T-cell (primary cell): ENCODE data around the gene CROT. TPM values are rescaled to one million over a fixed set of nuclear protein-coding genes. Genes with fewer than 3 reads are reported as not detected.

ENCODE experiments used
- ATAC-seq, 4 experiments: fragments of 200-7000 bp in 3 of 4; fragments of 150-1000 bp in 1 of 4; cut with Tn5 transposase; replicated peaks in 1 of 4; 1 replicate in 3 of 4; 2 replicates in 1 of 4; pipeline ENCODE4 v1.10.0; 2021; ENCODE audit warnings: moderate library complexity in 3 of 4, mild to moderate bottlenecking in 2 of 4, moderate number of reproducible peaks in 1 of 4
- CTCF ChIA-PET, 2 donors: fragments of 300-600 bp; sonication (Branson Sonifier 250); formaldehyde crosslinking; loops; one replicate each; lab custom pipeline; 2022; ENCODE audit warnings: antibody characterized with exemption in 2 of 2; lab: Charles Lee
- POLR2A ChIA-PET, 2 donors: fragments of 300-600 bp; sonication (Branson Sonifier 250); formaldehyde crosslinking; loops; one replicate each; lab custom pipeline; 2022; ENCODE audit warnings: antibody characterized with exemption in 2 of 2; lab: Charles Lee
- DNase-seq, 35 experiments: peaks; one replicate each; pipeline versions ENCODE4 v3.0.0 to v3.0.0-alpha.2; 2013 to 2023
- H3K27ac ChIP-seq: one replicate; pipeline ENCODE4 v1.5.1; 2013; ENCODE audit warnings: low read length
- H3K27me3 ChIP-seq, 2 experiments: replicated peaks in 1 of 2; 1 replicate in 1 of 2; 2 replicates in 1 of 2; pipeline versions ENCODE4 v1.6.1 to v1.7.0; 2013; ENCODE audit warnings: low read length in 1 of 2, mixed read lengths in 1 of 2; ENCODE audit not compliant: control insufficient read depth in 2 of 2, insufficient read depth in 2 of 2; ENCODE audit errors: extremely low read depth in 1 of 2
- H3K36me3 ChIP-seq, 2 donors: 1 replicate in 1 of 2; 2 replicates in 1 of 2; pipeline versions ENCODE4 v1.6.1 to v1.7.0; 2013; ENCODE audit warnings: low read length in 1 of 2; ENCODE audit not compliant: control insufficient read depth in 2 of 2, insufficient read depth in 1 of 2; ENCODE audit errors: extremely low read depth in 1 of 2
- H3K4me1 ChIP-seq, 2 experiments: 1 replicate in 1 of 2; 2 replicates in 1 of 2; pipeline versions ENCODE4 v1.6.1 to v1.7.0; 2013; ENCODE audit warnings: low read length in 2 of 2, mixed read lengths in 1 of 2; ENCODE audit not compliant: insufficient read depth in 2 of 2, control insufficient read depth in 1 of 2; ENCODE audit errors: extremely low read depth in 1 of 2
- H3K4me3 ChIP-seq, 2 donors: 1 replicate in 1 of 2; 2 replicates in 1 of 2; pipeline versions ENCODE4 v1.5.1 to v1.7.0; 2013; ENCODE audit warnings: mild to moderate bottlenecking in 2 of 2, low read length in 1 of 2, moderate library complexity in 1 of 2; ENCODE audit not compliant: control insufficient read depth in 1 of 2; ENCODE audit errors: extremely low read depth in 1 of 2
- H3K9me3 ChIP-seq: 2 replicates; pipeline ENCODE4 v1.7.0; 2013
- H3K27ac Mint-ChIP-seq, 2 donors: one replicate each; pipeline ENCODE4 v1.8.0; 2020 to 2021; ENCODE audit warnings: mild to moderate bottlenecking in 2 of 2, mixed read lengths in 2 of 2
- H3K27me3 Mint-ChIP-seq, 2 donors: one replicate each; pipeline ENCODE4 v1.8.0; 2021 to 2022; ENCODE audit warnings: mixed read lengths in 2 of 2
- H3K36me3 Mint-ChIP-seq: one replicate; pipeline ENCODE4 v1.8.0; 2021; ENCODE audit warnings: mixed read lengths
- H3K4me1 Mint-ChIP-seq, 3 donors: one replicate each; pipeline ENCODE4 v1.8.0; 2020 to 2022; ENCODE audit warnings: mixed read lengths in 3 of 3, mild to moderate bottlenecking in 1 of 3
- H3K4me3 Mint-ChIP-seq, 3 donors: one replicate each; pipeline ENCODE4 v1.8.0; 2020 to 2022; ENCODE audit warnings: mild to moderate bottlenecking in 3 of 3, mixed read lengths in 3 of 3, moderate library complexity in 3 of 3
- H3K9me3 Mint-ChIP-seq, 3 donors: one replicate each; pipeline ENCODE4 v1.8.0; 2020 to 2022; ENCODE audit warnings: mixed read lengths in 3 of 3
- whole genome bisulfite sequencing: methylation state at CpG from one replicate; pipeline ENCODE4 v1.1.5; 2013; ENCODE audit warnings: missing lambda C conversion rate; ENCODE audit not compliant: insufficient coverage; 5-methylcytosine and 5-hydroxymethylcytosine counted together
- total RNA-seq, 35 experiments: library from RNA in 6 of 35; stranded (reverse) in 6 of 35; fragments of 120-200 nt in 1 of 35; gene quantifications; one replicate each; pipeline versions ENCODE4 v1.2.1 to v1.2.4 and lab custom pipeline; 2013 to 2026

CROT gene
- total RNA-seq, 5 donors from 2014 or later (not counting 1 experiment from before 2014, with no cell fraction given): 8.5 to 17.2 (median 11.8) TPM

- CTCF ChIA-PET: interaction anchor here (0.6 to 1.3 kb wide), 3 partner anchors 8 to 15 kb away, joined by 3 to 6 read pairs (median 3); no protein-coding TSS in a partner anchor
- no peak overlapping the region for H3K4me3 Mint-ChIP-seq
- WGBS: no CpG with 5 or more reads among the region's 2 CpGs
Observed at GRCh38 chr7:87325576-87326370, 19.7 kb upstream of the CROT start.

GRCh38 chr7:87328281-87328680 is 17.2 kb upstream of the CROT start:
- CTCF ChIA-PET: no interaction called here
- Mint-ChIP-seq H3K4me3 (no peak overlapping the region), H3K4me1 (no peaks in the 10 kb centered on the region), H3K36me3 (peaks cover 70% of the 10 kb centered on the region), H3K27ac (no peak overlapping the region), H3K9me3 (peaks cover 1 to 49% (median 32%) of the 10 kb centered on the region in 3 donors), H3K27me3 (no peaks in the 10 kb centered on the region)
- WGBS: no CpG with 5 or more reads among the region's 3 CpGs
- Histone ChIP-seq H3K36me3 (peaks cover 4 to 17% of the 10 kb centered on the region in 2 donors), H3K9me3 (peaks cover 14% of the 10 kb centered on the region), H3K27ac (no peak overlapping the region), H3K4me1 (no peaks in the 10 kb centered on the region), H3K4me3 (no peak overlapping the region), H3K27me3 (no peaks in the 10 kb centered on the region)
- POLR2A ChIA-PET: no interaction called here
- ATAC-seq (no peak), DNase-seq (peak in 1 of 35 experiments; percentile 21)

More at GRCh38 chr7:87325576-87326370, 19.7 kb upstream of the CROT start:
- Histone ChIP-seq H3K27me3 (no peaks in the 10 kb centered on the region), H3K4me1 (no peaks in the 10 kb centered on the region), H3K9me3 (peaks cover 14% of the 10 kb centered on the region), H3K36me3 (peaks cover 6 to 18% of the 10 kb centered on the region in 2 donors), H3K27ac (no peak overlapping the region), H3K4me3 (no peak overlapping the region)
- Mint-ChIP-seq H3K4me1 (no peaks in the 10 kb centered on the region), H3K27ac (no peak overlapping the region), H3K9me3 (peaks cover 3 to 46% (median 32%) of the 10 kb centered on the region in 3 donors), H3K36me3 (peaks cover 68% of the 10 kb centered on the region), H3K27me3 (no peaks in the 10 kb centered on the region)
- POLR2A ChIA-PET: no interaction called here
- DNase-seq: no peak
- no peak for ATAC-seq

- Mint-ChIP-seq H3K27me3 (no peaks in the 10 kb centered on the region), H3K9me3 (peaks cover 0 to 52% (median 31%) of the 10 kb centered on the region in 3 donors), H3K27ac (no peak overlapping the region), H3K36me3 (peaks cover 78% of the 10 kb centered on the region), H3K4me3 (no peak overlapping the region), H3K4me1 (no peaks in the 10 kb centered on the region)
- ChIA-PET POLR2A (no interaction called here), CTCF (no interaction called here)
- H3K9me3 ChIP-seq: peaks cover 14% of the 10 kb centered on the region
- no peaks in the 10 kb centered on the region for H3K27me3 ChIP-seq
- ATAC-seq (no peak), DNase-seq (no peak)
- no peak overlapping the region for H3K27ac ChIP-seq
- no peaks in the 10 kb centered on the region for H3K4me1 ChIP-seq
- H3K4me3 ChIP-seq: no peak overlapping the region
- no CpG with 5 or more reads among the region's 3 CpGs for WGBS
- H3K36me3 ChIP-seq: peaks cover 3 to 13% of the 10 kb centered on the region in 2 donors
Observed at GRCh38 chr7:87330316-87330715, 15.1 kb upstream of the CROT start.

DNA sequence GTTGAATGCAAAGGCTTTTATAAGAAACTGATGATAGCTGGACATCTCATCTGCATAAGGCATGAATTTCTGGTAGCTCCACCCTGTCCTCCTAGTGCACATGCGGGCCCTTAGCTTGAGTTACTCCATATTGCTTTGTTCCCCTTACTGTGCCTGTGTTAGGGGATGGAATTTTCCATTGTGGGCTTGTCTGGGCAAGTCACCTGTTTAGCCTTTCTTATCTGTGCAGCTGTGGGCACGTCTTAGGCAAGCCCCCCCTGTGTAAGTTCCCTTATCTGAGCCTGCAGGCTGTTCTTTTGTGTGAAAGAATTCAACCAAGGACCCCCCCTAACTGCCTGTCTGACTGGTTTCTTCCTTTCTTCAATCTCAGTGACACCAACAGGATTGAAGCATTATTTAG is 14.5 kb upstream of the CROT start:
- POLR2A ChIA-PET: no interaction called here
- no CpG with 5 or more reads among the region's 2 CpGs for WGBS

DNA sequence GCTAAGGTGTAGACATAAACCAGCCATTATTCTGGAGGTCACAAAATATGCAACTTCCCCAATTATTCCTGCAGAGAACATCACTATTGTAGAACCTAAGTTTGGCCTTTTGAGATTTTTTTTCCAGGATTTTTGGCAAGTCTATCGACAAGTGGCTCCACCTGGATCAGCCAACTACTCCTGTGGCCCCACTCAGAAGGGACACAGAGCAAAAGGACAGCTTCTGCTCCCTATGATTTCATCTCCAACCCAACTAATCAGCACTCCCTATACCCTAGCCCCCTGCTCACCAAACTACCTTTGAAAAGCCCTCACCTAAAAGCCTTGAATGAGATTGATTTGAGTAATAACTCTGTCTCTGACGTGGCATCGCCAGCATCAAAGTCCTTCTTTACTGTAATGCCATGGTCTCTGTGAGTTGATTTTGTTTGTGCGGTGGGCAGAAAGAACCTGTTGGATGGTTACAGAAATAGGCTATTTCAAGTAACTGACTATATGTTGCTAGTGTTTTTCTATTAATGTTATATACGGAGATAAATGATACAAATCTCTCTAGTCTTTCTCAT is 13.7 kb upstream of the CROT start:
- no peak overlapping the region for H3K27ac Mint-ChIP-seq
- POLR2A ChIA-PET: no interaction called here
- no peak overlapping the region for H3K27ac ChIP-seq
- no peak for ATAC-seq
- H3K4me3 ChIP-seq: no peak overlapping the region
- peaks cover 0 to 45% (median 29%) of the 10 kb centered on the region in 3 donors for H3K9me3 Mint-ChIP-seq
- H3K4me3 Mint-ChIP-seq: no peak overlapping the region
- DNase-seq: no peak
- peaks cover 10% of the 10 kb centered on the region for H3K9me3 ChIP-seq
- H3K36me3 ChIP-seq: peaks cover 10 to 13% of the 10 kb centered on the region in 2 donors
- WGBS: 100% methylated on average over 2 of the region's 5 CpGs
- H3K27me3 ChIP-seq: no peaks in the 10 kb centered on the region
- no peaks in the 10 kb centered on the region for H3K4me1 ChIP-seq
- no peaks in the 10 kb centered on the region for H3K27me3 Mint-ChIP-seq
- H3K36me3 Mint-ChIP-seq: peaks cover 77% of the 10 kb centered on the region
- no peaks in the 10 kb centered on the region for H3K4me1 Mint-ChIP-seq
- CTCF ChIA-PET: interaction anchor here (0.5 to 0.8 kb wide), 3 partner anchors 19 to 168 kb away, joined by 3 to 8 read pairs (median 3); no protein-coding TSS in a partner anchor

More for the DNA sequence above, 14.5 kb upstream of the CROT start:
- Mint-ChIP-seq H3K27ac (peak overlapping the region in 1 of 2 donors; percentile 52), H3K36me3 (peaks cover 79% of the 10 kb centered on the region), H3K4me1 (no peaks in the 10 kb centered on the region), H3K4me3 (no peak overlapping the region), H3K9me3 (peaks cover 0 to 50% (median 31%) of the 10 kb centered on the region in 3 donors), H3K27me3 (no peaks in the 10 kb centered on the region)
- no peak overlapping the region for H3K4me3 ChIP-seq
- no peak for ATAC-seq
- no peak overlapping the region for H3K27ac ChIP-seq
- H3K4me1 ChIP-seq: no peaks in the 10 kb centered on the region
- peaks cover 3 to 13% of the 10 kb centered on the region in 2 donors for H3K36me3 ChIP-seq
- CTCF ChIA-PET: no interaction called here
- no peaks in the 10 kb centered on the region for H3K27me3 ChIP-seq
- no peak for DNase-seq
- H3K9me3 ChIP-seq: peaks cover 14% of the 10 kb centered on the region

GRCh38 chr7:87332321-87332720 is 13.1 kb upstream of the CROT start:
- no peak for ATAC-seq
- no peaks in the 10 kb centered on the region for H3K27me3 Mint-ChIP-seq
- no CpG with 5 or more reads among the region's 2 CpGs for WGBS

More at GRCh38 chr7:87332321-87332720, 13.1 kb upstream of the CROT start:
- Histone ChIP-seq H3K4me1 (no peaks in the 10 kb centered on the region), H3K9me3 (peaks cover 6% of the 10 kb centered on the region), H3K36me3 (peaks cover 10 to 13% of the 10 kb centered on the region in 2 donors), H3K4me3 (no peak overlapping the region), H3K27me3 (no peaks in the 10 kb centered on the region), H3K27ac (no peak overlapping the region)
- H3K9me3 Mint-ChIP-seq: peaks cover 0 to 39% (median 24%) of the 10 kb centered on the region in 3 donors
- H3K4me3 Mint-ChIP-seq: no peak overlapping the region
- no peaks in the 10 kb centered on the region for H3K4me1 Mint-ChIP-seq
- no peak for DNase-seq
- POLR2A ChIA-PET: no interaction called here
- H3K36me3 Mint-ChIP-seq: peaks cover 74% of the 10 kb centered on the region
- H3K27ac Mint-ChIP-seq: no peak overlapping the region
- CTCF ChIA-PET: interaction anchor here (0.5 to 0.8 kb wide), 3 partner anchors 19 to 168 kb away, joined by 3 to 8 read pairs (median 3); no protein-coding TSS in a partner anchor
